Measurements from ENCODE around the gene RPS6KB1. TPM values are rescaled to one million over a fixed set of nuclear protein-coding genes. Genes with fewer than 3 reads are reported as not detected.

Gene RPS6KB1
- total and polyA plus RNA-seq, 9 of the 15 experiments (the other 6 are each of a cell fraction or from before 2014, with no cell fraction given): 8.8 to 60.7 (median 35.1) TPM

DNA sequence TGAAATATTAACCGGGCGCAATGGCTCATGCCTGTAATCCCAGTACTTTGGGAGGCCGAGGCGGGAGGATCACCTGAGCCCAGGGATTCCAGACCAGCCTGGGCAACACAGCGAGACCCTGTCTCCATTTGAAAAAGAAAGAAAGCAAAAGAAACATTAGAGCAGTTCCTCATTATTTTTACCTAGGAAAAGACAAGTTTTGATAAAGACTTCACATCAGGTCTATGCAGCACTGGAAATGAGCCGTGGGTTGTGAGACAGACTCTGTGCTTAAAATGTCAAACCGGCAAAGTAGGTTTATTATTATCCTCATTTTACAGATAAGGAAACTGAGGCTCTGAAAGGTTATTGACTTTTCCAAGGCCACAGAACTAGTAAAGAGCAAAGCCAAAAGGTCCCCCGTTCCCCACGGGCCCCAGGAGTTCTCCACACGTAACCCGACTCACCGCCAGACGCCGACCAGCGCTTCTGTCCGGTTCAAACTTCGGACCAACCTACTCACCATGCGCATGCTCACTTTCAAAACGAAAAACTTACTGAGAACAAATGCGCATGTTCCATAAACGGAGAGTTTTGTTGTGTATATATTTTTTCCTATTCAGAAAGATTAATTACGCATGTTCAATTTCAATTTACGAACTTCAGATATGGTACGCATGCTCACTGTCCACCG is 534 bp upstream of the RPS6KB1 start:
- Histone ChIP-seq H3K4me3 (peak overlapping the region; percentile 85), H3K4me2 (ENCODE audit: insufficient read depth, low read length) (peak overlapping the region; percentile 92), H3K4me1 (replicated peaks in 1 of 2; ENCODE audit: control insufficient read depth in 2 of 2, insufficient read depth in 2 of 2, low read length in 2 of 2) (peaks cover 10 to 14% of the 10 kb centered on the region in 2 experiments; a peak in 4 of 5 replicates), H3K27me3 (ENCODE audit: control insufficient read depth in 2 of 2, insufficient read depth in 2 of 2, low read length in 2 of 2) (no peaks in the 10 kb centered on the region), H3K27ac (ENCODE audit: extremely low read depth, low read depth, low read length) (peak overlapping the region; percentile 71), H2AFZ (ENCODE audit: low read depth, low read length) (peak overlapping the region; percentile 84), H3K79me2 (ENCODE audit: control insufficient read depth, insufficient read depth, low read length) (peaks cover 70% of the 10 kb centered on the region), H4K20me1 (replicated peaks; ENCODE audit: control insufficient read depth, insufficient read depth, low read length) (no peaks in the 10 kb centered on the region), H3K9me1 (ENCODE audit: control insufficient read depth, insufficient read depth, low read length) (no peaks in the 10 kb centered on the region), H3K9ac (ENCODE audit: insufficient read depth in 1 of 2, low read depth in 2 of 2, low read length in 2 of 2) (peak overlapping the region; percentile 77 to 99), H3K9me3 (replicated peaks; ENCODE audit: control insufficient read depth, insufficient read depth, low read depth, low read length) (no peaks in the 10 kb centered on the region), H3K36me3 (ENCODE audit: control insufficient read depth, insufficient read depth, low read length) (peaks cover 38% of the 10 kb centered on the region)
- FAIRE-seq (no peak), DNase-seq (ENCODE audit: extremely low read depth in 1 of 4, low spot score in 3 of 4) (peak in 2 of 4 experiments; percentile 69 to 70), ATAC-seq (peak; percentile 74)
- intact Hi-C loops (cut with micrococcal nuclease): no loop called here
- BruUV-seq (replicated peaks): TSS peak; percentile 92
- POLR2A ChIA-PET: interaction anchor here (0.6 to 2.1 kb wide), 8 partner anchors 8 to 189 kb away, joined by 3 to 11 read pairs (median 4); no protein-coding TSS in a partner anchor
- in situ Hi-C loops (cut with MboI): no loop called here
- WGBS (ENCODE audit: insufficient coverage, low coverage, missing lambda C conversion rate): under 1% methylated on average over 25 of the region's 25 CpGs
- CTCF ChIA-PET (ENCODE audit: low intra/inter-chr PET ratio): no interaction called here
- TF ChIP-seq MTA1 (IDR thresholded peaks at IDR 0.05; ENCODE audit: borderline replicate concordance) (0 out of 2 replicates have a peak, but pooled peaks have one; percentile 2), ZSCAN29 (IDR thresholded peaks at IDR 0.05) (peak; percentile 79), ZNF197 (CRISPR knock-in tag; IDR thresholded peaks at IDR 0.05; ENCODE audit: low read depth) (0 out of 2 replicates have a peak, but pooled peaks have one; percentile 27), KDM5B (IDR thresholded peaks at IDR 0.05; ENCODE audit: insufficient replicate concordance, low read depth, low read length) (peak; percentile 40), ZNF586 (CRISPR knock-in tag; conservative IDR thresholded peaks at IDR 0.05) (no peak), NFE2 (IDR thresholded peaks at IDR 0.05; ENCODE audit: low read depth) (0 out of 2 replicates have a peak, but pooled peaks have one; percentile 20), SMARCA4 (IDR thresholded peaks at IDR 0.05) (peak; percentile 44; the same call in 1 of the 2 replicates)
- TF ChIP-seq, protein P1, sequence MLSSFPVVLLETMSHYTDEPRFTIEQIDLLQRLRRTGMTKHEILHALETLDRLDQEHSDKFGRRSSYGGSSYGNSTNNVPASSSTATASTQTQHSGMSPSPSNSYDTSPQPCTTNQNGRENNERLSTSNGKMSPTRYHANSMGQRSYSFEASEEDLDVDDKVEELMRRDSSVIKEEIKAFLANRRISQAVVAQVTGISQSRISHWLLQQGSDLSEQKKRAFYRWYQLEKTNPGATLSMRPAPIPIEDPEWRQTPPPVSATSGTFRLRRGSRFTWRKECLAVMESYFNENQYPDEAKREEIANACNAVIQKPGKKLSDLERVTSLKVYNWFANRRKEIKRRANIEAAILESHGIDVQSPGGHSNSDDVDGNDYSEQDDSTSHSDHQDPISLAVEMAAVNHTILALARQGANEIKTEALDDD (IDR thresholded peaks at IDR 0.05): 0 out of 2 replicates have a peak, but pooled peaks have one; percentile 27
- TF ChIP-seq, protein P2, sequence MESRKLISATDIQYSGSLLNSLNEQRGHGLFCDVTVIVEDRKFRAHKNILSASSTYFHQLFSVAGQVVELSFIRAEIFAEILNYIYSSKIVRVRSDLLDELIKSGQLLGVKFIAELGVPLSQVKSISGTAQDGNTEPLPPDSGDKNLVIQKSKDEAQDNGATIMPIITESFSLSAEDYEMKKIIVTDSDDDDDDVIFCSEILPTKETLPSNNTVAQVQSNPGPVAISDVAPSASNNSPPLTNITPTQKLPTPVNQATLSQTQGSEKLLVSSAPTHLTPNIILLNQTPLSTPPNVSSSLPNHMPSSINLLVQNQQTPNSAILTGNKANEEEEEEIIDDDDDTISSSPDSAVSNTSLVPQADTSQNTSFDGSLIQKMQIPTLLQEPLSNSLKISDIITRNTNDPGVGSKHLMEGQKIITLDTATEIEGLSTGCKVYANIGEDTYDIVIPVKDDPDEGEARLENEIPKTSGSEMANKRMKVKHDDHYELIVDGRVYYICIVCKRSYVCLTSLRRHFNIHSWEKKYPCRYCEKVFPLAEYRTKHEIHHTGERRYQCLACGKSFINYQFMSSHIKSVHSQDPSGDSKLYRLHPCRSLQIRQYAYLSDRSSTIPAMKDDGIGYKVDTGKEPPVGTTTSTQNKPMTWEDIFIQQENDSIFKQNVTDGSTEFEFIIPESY (CRISPR knock-in tag; IDR thresholded peaks at IDR 0.05): no peak
- TF ChIP-seq, protein P3, sequence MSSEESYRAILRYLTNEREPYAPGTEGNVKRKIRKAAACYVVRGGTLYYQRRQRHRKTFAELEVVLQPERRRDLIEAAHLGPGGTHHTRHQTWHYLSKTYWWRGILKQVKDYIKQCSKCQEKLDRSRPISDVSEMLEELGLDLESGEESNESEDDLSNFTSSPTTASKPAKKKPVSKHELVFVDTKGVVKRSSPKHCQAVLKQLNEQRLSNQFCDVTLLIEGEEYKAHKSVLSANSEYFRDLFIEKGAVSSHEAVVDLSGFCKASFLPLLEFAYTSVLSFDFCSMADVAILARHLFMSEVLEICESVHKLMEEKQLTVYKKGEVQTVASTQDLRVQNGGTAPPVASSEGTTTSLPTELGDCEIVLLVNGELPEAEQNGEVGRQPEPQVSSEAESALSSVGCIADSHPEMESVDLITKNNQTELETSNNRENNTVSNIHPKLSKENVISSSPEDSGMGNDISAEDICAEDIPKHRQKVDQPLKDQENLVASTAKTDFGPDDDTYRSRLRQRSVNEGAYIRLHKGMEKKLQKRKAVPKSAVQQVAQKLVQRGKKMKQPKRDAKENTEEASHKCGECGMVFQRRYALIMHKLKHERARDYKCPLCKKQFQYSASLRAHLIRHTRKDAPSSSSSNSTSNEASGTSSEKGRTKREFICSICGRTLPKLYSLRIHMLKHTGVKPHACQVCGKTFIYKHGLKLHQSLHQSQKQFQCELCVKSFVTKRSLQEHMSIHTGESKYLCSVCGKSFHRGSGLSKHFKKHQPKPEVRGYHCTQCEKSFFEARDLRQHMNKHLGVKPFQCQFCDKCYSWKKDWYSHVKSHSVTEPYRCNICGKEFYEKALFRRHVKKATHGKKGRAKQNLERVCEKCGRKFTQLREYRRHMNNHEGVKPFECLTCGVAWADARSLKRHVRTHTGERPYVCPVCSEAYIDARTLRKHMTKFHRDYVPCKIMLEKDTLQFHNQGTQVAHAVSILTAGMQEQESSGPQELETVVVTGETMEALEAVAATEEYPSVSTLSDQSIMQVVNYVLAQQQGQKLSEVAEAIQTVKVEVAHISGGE (CRISPR knock-in tag; IDR thresholded peaks at IDR 0.05): peak in 1 of 3 experiments; percentile 72; a peak in 1 of 6 replicates
- TF ChIP-seq, protein P4, sequence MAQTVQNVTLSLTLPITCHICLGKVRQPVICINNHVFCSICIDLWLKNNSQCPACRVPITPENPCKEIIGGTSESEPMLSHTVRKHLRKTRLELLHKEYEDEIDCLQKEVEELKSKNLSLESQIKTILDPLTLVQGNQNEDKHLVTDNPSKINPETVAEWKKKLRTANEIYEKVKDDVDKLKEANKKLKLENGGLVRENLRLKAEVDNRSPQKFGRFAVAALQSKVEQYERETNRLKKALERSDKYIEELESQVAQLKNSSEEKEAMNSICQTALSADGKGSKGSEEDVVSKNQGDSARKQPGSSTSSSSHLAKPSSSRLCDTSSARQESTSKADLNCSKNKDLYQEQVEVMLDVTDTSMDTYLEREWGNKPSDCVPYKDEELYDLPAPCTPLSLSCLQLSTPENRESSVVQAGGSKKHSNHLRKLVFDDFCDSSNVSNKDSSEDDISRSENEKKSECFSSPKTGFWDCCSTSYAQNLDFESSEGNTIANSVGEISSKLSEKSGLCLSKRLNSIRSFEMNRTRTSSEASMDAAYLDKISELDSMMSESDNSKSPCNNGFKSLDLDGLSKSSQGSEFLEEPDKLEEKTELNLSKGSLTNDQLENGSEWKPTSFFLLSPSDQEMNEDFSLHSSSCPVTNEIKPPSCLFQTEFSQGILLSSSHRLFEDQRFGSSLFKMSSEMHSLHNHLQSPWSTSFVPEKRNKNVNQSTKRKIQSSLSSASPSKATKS (CRISPR knock-in tag; IDR thresholded peaks at IDR 0.05): 0 out of 2 replicates have a peak, but pooled peaks have one; percentile 72
